Measurements from ENCODE around the gene ZNF280B. TPM values are rescaled to one million over a fixed set of nuclear protein-coding genes. Genes with fewer than 3 reads are reported as not detected.
"Not testable (repeated sequence)": the region's sequence is repeated elsewhere in the genome, so short reads cannot be mapped to it uniquely, and the experiment has no call there.

ZNF280B gene
- polyA plus RNA-seq, 4 donors = 3.9 to 5.4 (median 4.6) TPM

GRCh38 chr22:22510833-22511232 is 2.3 kb upstream of the ZNF280B start:
- DNase-seq (ENCODE audit: low read depth in 4 of 4, low spot score in 2 of 4) = not testable (repeated sequence)

GRCh38 chr22:22509912-22510311 is 1.4 kb upstream of the ZNF280B start:
- DNase-seq (ENCODE audit: low read depth in 4 of 4, low spot score in 2 of 4) = not testable (repeated sequence)

- DNase-seq (ENCODE audit: low read depth in 4 of 4, low spot score in 2 of 4) = peak in 1 of 4 donors; percentile 11
Observed at GRCh38 chr22:22507743-22508273, 734 bp downstream of the ZNF280B start.

GRCh38 chr22:22506736-22507135 is 1.8 kb downstream of the ZNF280B start:
- DNase-seq (ENCODE audit: low read depth in 4 of 4, low spot score in 2 of 4) = no peak

- DNase-seq (ENCODE audit: low read depth in 4 of 4, low spot score in 2 of 4) = no peak
Observed at GRCh38 chr22:22498267-22498666, 10.3 kb downstream of the ZNF280B start.

GRCh38 chr22:22491589-22491988 is 17.0 kb downstream of the ZNF280B start:
- DNase-seq (ENCODE audit: low read depth in 4 of 4, low spot score in 2 of 4) = not testable (repeated sequence)

GRCh38 chr22:22488736-22489135 is 19.8 kb downstream of the ZNF280B start:
- DNase-seq (ENCODE audit: low read depth in 4 of 4, low spot score in 2 of 4) = no peak

- DNase-seq (ENCODE audit: low read depth in 4 of 4, low spot score in 2 of 4) = no peak
Observed at GRCh38 chr22:22487869-22488597, 20.5 kb downstream of the ZNF280B start.

- DNase-seq (ENCODE audit: low read depth in 4 of 4, low spot score in 2 of 4) = no peak
Observed at GRCh38 chr22:22487059-22487458, 21.5 kb downstream of the ZNF280B start.

- DNase-seq (ENCODE audit: low read depth in 4 of 4, low spot score in 2 of 4) = no peak
Observed at GRCh38 chr22:22486132-22486899, 22.2 kb downstream of the ZNF280B start.

GRCh38 chr22:22485524-22485923 is 23.0 kb downstream of the ZNF280B start:
- no peak for DNase-seq (ENCODE audit: low read depth in 4 of 4, low spot score in 2 of 4)

GRCh38 chr22:22484023-22484422 is 24.5 kb downstream of the ZNF280B start:
- no peak for DNase-seq (ENCODE audit: low read depth in 4 of 4, low spot score in 2 of 4)

- DNase-seq (ENCODE audit: low read depth in 4 of 4, low spot score in 2 of 4) = no peak
Observed at GRCh38 chr22:22480940-22481339, 27.6 kb downstream of the ZNF280B start.

GRCh38 chr22:22479999-22480532 is 28.5 kb downstream of the ZNF280B start:
- no peak for DNase-seq (ENCODE audit: low read depth in 4 of 4, low spot score in 2 of 4)

GRCh38 chr22:22479116-22479515 is 29.4 kb downstream of the ZNF280B start:
- no peak for DNase-seq (ENCODE audit: low read depth in 4 of 4, low spot score in 2 of 4)

GRCh38 chr22:22478470-22478869 is 30.1 kb downstream of the ZNF280B start:
- DNase-seq (ENCODE audit: low read depth in 4 of 4, low spot score in 2 of 4) = no peak

GRCh38 chr22:22474733-22475132 is 33.8 kb downstream of the ZNF280B start:
- no peak for DNase-seq (ENCODE audit: low read depth in 4 of 4, low spot score in 2 of 4)

GRCh38 chr22:22471104-22471503 is 37.4 kb downstream of the ZNF280B start:
- DNase-seq (ENCODE audit: low read depth in 4 of 4, low spot score in 2 of 4) = not testable (repeated sequence)

- no peak for DNase-seq (ENCODE audit: low read depth in 4 of 4, low spot score in 2 of 4)
Observed at GRCh38 chr22:22469527-22469926, 39.0 kb downstream of the ZNF280B start.

GRCh38 chr22:22468794-22469469 is 39.6 kb downstream of the ZNF280B start:
- not testable (repeated sequence) for DNase-seq (ENCODE audit: low read depth in 4 of 4, low spot score in 2 of 4)

GRCh38 chr22:22467112-22467511 is 41.4 kb downstream of the ZNF280B start:
- no peak for DNase-seq (ENCODE audit: low read depth in 4 of 4, low spot score in 2 of 4)

All from left renal cortex interstitium (tissue), 4 donors.